ENCODE data around the gene ZNF407. TPM values are rescaled to one million over a fixed set of nuclear protein-coding genes. Genes with fewer than 3 reads are reported as not detected.

Gene ZNF407
- total RNA-seq, 6 experiments from 2014 or later, result 4.3 to 8.0 (median 5.7) TPM

GRCh38 chr18:74597034-74597661 is 522 bp upstream of the ZNF407 start:
- ATAC-seq, result peak; percentile 67 to 73 (median 69)
- H3K27me3 ChIP-seq, result no peaks in the 10 kb centered on the region
- DNase-seq, result peak; percentile 79 to 83 (median 81)
- H3K4me3 ChIP-seq, result peak overlapping the region; percentile 96 to 98 (median 97)
- H3K27ac ChIP-seq, result peak overlapping the region; percentile 98 to 99 (median 98)
- peaks cover 0 to 13% (median 3%) of the 10 kb centered on the region in 4 donors for H3K4me1 ChIP-seq
- peaks cover 0 to 5% (median 0%) of the 10 kb centered on the region in 4 donors for H3K36me3 ChIP-seq
- WGBS (ENCODE audit: insufficient coverage, low coverage, low lambda C conversion rate, missing lambda C conversion rate), result under 1% methylated on average over 28 of the region's 41 CpGs
- TF ChIP-seq POLR2A (IDR thresholded peaks at IDR 0.05), result peak; percentile 68
- TF ChIP-seq, protein P1, sequence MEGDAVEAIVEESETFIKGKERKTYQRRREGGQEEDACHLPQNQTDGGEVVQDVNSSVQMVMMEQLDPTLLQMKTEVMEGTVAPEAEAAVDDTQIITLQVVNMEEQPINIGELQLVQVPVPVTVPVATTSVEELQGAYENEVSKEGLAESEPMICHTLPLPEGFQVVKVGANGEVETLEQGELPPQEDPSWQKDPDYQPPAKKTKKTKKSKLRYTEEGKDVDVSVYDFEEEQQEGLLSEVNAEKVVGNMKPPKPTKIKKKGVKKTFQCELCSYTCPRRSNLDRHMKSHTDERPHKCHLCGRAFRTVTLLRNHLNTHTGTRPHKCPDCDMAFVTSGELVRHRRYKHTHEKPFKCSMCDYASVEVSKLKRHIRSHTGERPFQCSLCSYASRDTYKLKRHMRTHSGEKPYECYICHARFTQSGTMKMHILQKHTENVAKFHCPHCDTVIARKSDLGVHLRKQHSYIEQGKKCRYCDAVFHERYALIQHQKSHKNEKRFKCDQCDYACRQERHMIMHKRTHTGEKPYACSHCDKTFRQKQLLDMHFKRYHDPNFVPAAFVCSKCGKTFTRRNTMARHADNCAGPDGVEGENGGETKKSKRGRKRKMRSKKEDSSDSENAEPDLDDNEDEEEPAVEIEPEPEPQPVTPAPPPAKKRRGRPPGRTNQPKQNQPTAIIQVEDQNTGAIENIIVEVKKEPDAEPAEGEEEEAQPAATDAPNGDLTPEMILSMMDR (IDR thresholded peaks at IDR 0.05), result no peak
- intact Hi-C loops (cut with DNase I), result no loop called here
- H3K9me3 ChIP-seq, result no peaks in the 10 kb centered on the region

DNA sequence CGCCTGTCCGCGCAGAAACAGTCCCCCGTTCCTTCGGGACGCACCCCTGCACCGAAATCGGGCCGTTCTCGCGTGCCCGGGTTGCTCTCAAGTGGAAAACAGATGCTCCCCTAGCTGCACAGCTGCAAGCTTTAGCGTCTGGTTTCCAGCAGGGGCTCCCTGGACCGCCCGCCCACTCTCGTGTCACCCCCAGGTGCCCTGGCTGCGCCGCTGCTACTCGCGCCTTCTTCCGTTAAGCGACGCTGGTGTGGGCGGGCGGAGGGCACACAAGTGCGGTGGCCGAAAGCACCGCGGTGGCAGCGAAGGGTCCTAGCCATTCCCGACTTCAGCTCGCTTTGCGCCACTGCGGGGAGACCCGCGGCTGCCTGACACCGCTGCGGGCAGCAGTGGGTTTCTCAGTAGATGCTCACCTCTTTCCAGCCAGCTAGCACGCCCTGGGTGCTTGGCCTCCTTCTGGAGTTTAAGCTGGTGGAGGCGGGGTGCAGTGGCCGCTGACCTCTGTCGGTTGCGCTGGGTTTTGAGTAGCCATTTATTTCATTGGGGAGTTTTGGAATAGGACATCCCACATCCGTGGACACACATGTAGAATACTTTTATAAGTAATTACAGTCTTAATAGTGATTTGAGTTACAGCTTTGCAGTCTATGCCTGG is 806 bp downstream of the ZNF407 start:
- DNase-seq (peak; percentile 61 to 69 (median 68)), ATAC-seq (peak; percentile 45 to 60 (median 51))
- no peaks in the 10 kb centered on the region for H3K9me3 ChIP-seq
- TF ChIP-seq, protein P1 (IDR thresholded peaks at IDR 0.05), result peak in 1 of 4 donors; percentile 5
- no peak for TF ChIP-seq POLR2A (IDR thresholded peaks at IDR 0.05)
- WGBS (ENCODE audit: insufficient coverage, low coverage, low lambda C conversion rate, missing lambda C conversion rate), result 0% methylated on average over 13 of the region's 44 CpGs
- peaks cover 0 to 13% (median 3%) of the 10 kb centered on the region in 4 donors for H3K4me1 ChIP-seq
- H3K36me3 ChIP-seq, result peaks cover 0 to 4% (median 0%) of the 10 kb centered on the region in 4 donors
- peak overlapping the region; percentile 96 to 98 (median 97) for H3K4me3 ChIP-seq
- intact Hi-C loops (cut with DNase I), result no loop called here
- no peaks in the 10 kb centered on the region for H3K27me3 ChIP-seq
- peak overlapping the region; percentile 98 to 99 (median 98) for H3K27ac ChIP-seq

GRCh38 chr18:74604361-74604760 is 6.7 kb downstream of the ZNF407 start:
- no peak for TF ChIP-seq POLR2A (IDR thresholded peaks at IDR 0.05)
- TF ChIP-seq, protein P1 (IDR thresholded peaks at IDR 0.05), result no peak
- intact Hi-C loops (cut with DNase I), result no loop called here
- ATAC-seq, result no peak

GRCh38 chr18:74604774-74605173 is 7.1 kb downstream of the ZNF407 start:
- H3K4me3 ChIP-seq, result no peak overlapping the region
- WGBS (ENCODE audit: insufficient coverage, low coverage, low lambda C conversion rate, missing lambda C conversion rate), result 91% methylated on average over 4 of the region's 4 CpGs

More at GRCh38 chr18:74604361-74604760, 6.7 kb downstream of the ZNF407 start:
- no peak for DNase-seq
- H3K4me1 ChIP-seq, result peaks cover 0 to 8% (median 0%) of the 10 kb centered on the region in 4 donors
- no peak overlapping the region for H3K4me3 ChIP-seq
- H3K27me3 ChIP-seq, result no peaks in the 10 kb centered on the region
- no peak overlapping the region for H3K27ac ChIP-seq
- H3K36me3 ChIP-seq, result no peaks in the 10 kb centered on the region
- H3K9me3 ChIP-seq, result no peaks in the 10 kb centered on the region

More at GRCh38 chr18:74604774-74605173, 7.1 kb downstream of the ZNF407 start:
- ATAC-seq (no peak), DNase-seq (no peak)
- no peak overlapping the region for H3K27ac ChIP-seq
- no peaks in the 10 kb centered on the region for H3K9me3 ChIP-seq
- TF ChIP-seq, protein P1 (IDR thresholded peaks at IDR 0.05), result no peak
- TF ChIP-seq POLR2A (IDR thresholded peaks at IDR 0.05), result no peak
- H3K4me1 ChIP-seq, result peaks cover 0 to 8% (median 0%) of the 10 kb centered on the region in 4 donors
- intact Hi-C loops (cut with DNase I), result no loop called here
- no peaks in the 10 kb centered on the region for H3K36me3 ChIP-seq
- H3K27me3 ChIP-seq, result no peaks in the 10 kb centered on the region
